K562 (cell line): Measurements from ENCODE around the gene NOSTRIN. TPM values are rescaled to one million over a fixed set of nuclear protein-coding genes. Genes with fewer than 3 reads are reported as not detected.
A peak's percentile ranks its signal among the peaks of the same experiment; 100 is the strongest.

ENCODE experiments used
- ARID1B ChIP-seq: fragments of 450-650 bp; IDR thresholded peaks from 2 replicates; pipeline ENCODE4 v1.6.1; 2016; ENCODE audit warnings: antibody characterized with exemption, mild to moderate bottlenecking, inconsistent platforms
- CBFA2T3 ChIP-seq: fragments of 450-650 bp; IDR thresholded peaks from 2 replicates; pipeline ENCODE4 v1.6.1; 2017
- CBX3 ChIP-seq, 2 experiments: IDR thresholded peaks; 1 replicate in 1 of 2; 2 replicates in 1 of 2; pipeline ENCODE4 v1.6.1; 2012; ENCODE audit warnings: inconsistent platforms in 2 of 2, low read length in 2 of 2, borderline replicate concordance in 1 of 2, control low read depth in 1 of 2
- CC2D1A ChIP-seq: fragments of 450-650 bp; IDR thresholded peaks from 2 replicates; pipeline ENCODE4 v1.6.1; 2017; ENCODE audit warnings: mild to moderate bottlenecking
- CTBP1 ChIP-seq: fragments of 450-650 bp; IDR thresholded peaks from 2 replicates; pipeline ENCODE4 v1.6.1; 2016; ENCODE audit warnings: borderline replicate concordance
- CTCF ChIP-seq, 3 experiments: IDR thresholded peaks in 2 of 3; conservative IDR thresholded peaks in 1 of 3; 2 replicates each; pipeline ENCODE4 v1.5.1; 2011 to 2012; ENCODE audit warnings: low read length in 3 of 3, mild to moderate bottlenecking in 3 of 3, control low read depth in 2 of 3, improper control_type of control experiment in 1 of 3, inconsistent platforms in 1 of 3, low read depth in 1 of 3, mixed read lengths in 1 of 3, moderate library complexity in 1 of 3; ENCODE audit not compliant: insufficient read depth in 2 of 3
- ELK3 ChIP-seq: fragments of 450-650 bp; formaldehyde crosslinking; IDR thresholded peaks from 2 replicates; pipeline ENCODE4 v1.4.0; 2020; ENCODE audit warnings: mild to moderate bottlenecking
- EP300 ChIP-seq: IDR thresholded peaks from 2 replicates; pipeline ENCODE4 v1.6.1; 2012; ENCODE audit warnings: low read length, improper control_type of control experiment
- ETV1 ChIP-seq: fragments of 450-650 bp; conservative IDR thresholded peaks from 2 replicates; pipeline ENCODE4 v1.6.1; 2016; ENCODE audit warnings: missing genetic modification characterization, control low read depth, low read depth, missing compliant biosample characterization
- FOXA3 ChIP-seq, 2 experiments: fragments of 450-650 bp in 1 of 2; sonication (generic) in 1 of 2; formaldehyde crosslinking; IDR thresholded peaks in 1 of 2; conservative IDR thresholded peaks in 1 of 2; 2 replicates each; pipeline versions ENCODE4 v1.4.0 to v1.8.0; 2020 to 2022; ENCODE audit warnings: mild to moderate bottlenecking in 2 of 2, missing genetic modification reagents in 1 of 2
- FOXK2 ChIP-seq, 2 experiments: fragments of 450-650 bp; IDR thresholded peaks in 1 of 2; conservative IDR thresholded peaks in 1 of 2; 2 replicates each; pipeline ENCODE4 v1.6.1; 2016; ENCODE audit warnings: low read depth in 2 of 2, mild to moderate bottlenecking in 1 of 2
- FOXM1 ChIP-seq, 2 experiments: fragments of 450-650 bp in 1 of 2; sonication (generic) in 1 of 2; formaldehyde crosslinking in 1 of 2; IDR thresholded peaks; 2 replicates each; pipeline versions ENCODE4 v1.6.1 to v1.9.0; 2017 to 2022; ENCODE audit warnings: low read depth in 2 of 2, mild to moderate bottlenecking in 2 of 2, missing genetic modification reagents in 1 of 2, moderate library complexity in 1 of 2
- GATA2 ChIP-seq: sonication (generic); formaldehyde crosslinking; IDR thresholded peaks from 2 replicates; pipeline ENCODE4 v1.4.0; 2020; ENCODE audit warnings: mild to moderate bottlenecking, missing genetic modification reagents
- KDM1A ChIP-seq, 2 experiments: fragments of 450-650 bp; IDR thresholded peaks; 2 replicates each; pipeline ENCODE4 v1.6.1; 2016; ENCODE audit warnings: mild to moderate bottlenecking in 2 of 2
- POLR2AphosphoS5 ChIP-seq: IDR thresholded peaks from 2 replicates; pipeline ENCODE4 v1.6.1; 2011; ENCODE audit warnings: mild to moderate bottlenecking, low read depth, low read length, moderate library complexity; ENCODE audit not compliant: control insufficient read depth, insufficient read depth
- SMC3 ChIP-seq: conservative IDR thresholded peaks from 2 replicates; pipeline ENCODE4 v1.6.1; 2011; ENCODE audit warnings: low read depth, low read length, improper control_type of control experiment; ENCODE audit not compliant: insufficient read depth
- TAL1 ChIP-seq: fragments of 450-650 bp; IDR thresholded peaks from 2 replicates; pipeline ENCODE4 v1.6.1; 2016; ENCODE audit warnings: mild to moderate bottlenecking
- TEAD1 ChIP-seq, 2 experiments: fragments of 450-650 bp in 1 of 2; sonication (generic) in 1 of 2; formaldehyde crosslinking; IDR thresholded peaks; 2 replicates each; pipeline versions ENCODE4 v1.4.0 to v1.8.0; 2020 to 2022; ENCODE audit warnings: mild to moderate bottlenecking in 2 of 2, missing genetic modification reagents in 1 of 2
- ZBTB33 ChIP-seq: sonication (generic); formaldehyde crosslinking; IDR thresholded peaks from 2 replicates; pipeline ENCODE4 v1.8.1; 2023; ENCODE audit warnings: mild to moderate bottlenecking, missing genetic modification reagents
- ZNF121 ChIP-seq: sonication (generic); formaldehyde crosslinking; conservative IDR thresholded peaks from 2 replicates; pipeline ENCODE4 v1.8.0; 2022; ENCODE audit warnings: missing genetic modification reagents
- polyA plus RNA-seq, 8 experiments: library from polyadenylated mRNA; depleted of rRNA in 4 of 8; stranded (reverse) in 5 of 8; unstranded in 3 of 8; fragments of >200 nt; fragmentation: Nextera tagmentation in 2 of 8; fragmentation: Illumina TruSeq in 1 of 8; extraction: Ambion mirVana in 2 of 8; extraction: Trizol in 1 of 8; gene quantifications; 2 replicates each; pipeline versions ENCODE4 v1.2.1 to v1.2.3, GENCODE V29; 2011 to 2014; ENCODE audit warnings: inconsistent platforms in 1 of 8, missing spikeins in 1 of 8
- total RNA-seq, 7 experiments: library from RNA; depleted of rRNA in 6 of 7; stranded (reverse); fragments of >200 nt in 6 of 7; fragmentation: Illumina TruSeq in 2 of 7; extraction: Trizol in 2 of 7; gene quantifications; 2 replicates each; pipeline versions ENCODE4 v1.2.1 to v1.2.3, GENCODE V29; 2011 to 2021; ENCODE audit warnings: low replicate concordance in 1 of 7

NOSTRIN gene
- total and polyA plus RNA-seq, 9 of the 15 experiments (the other 6 are each of a cell fraction or from before 2014, with no cell fraction given): 26.7 to 82.9 (median 56.3) TPM

GRCh38 chr2:168907940-168908662 is 105.7 kb downstream of the NOSTRIN start (continued):
- TF ChIP-seq TEAD1 (CRISPR knock-in tag; IDR thresholded peaks at IDR 0.05) (0 out of 4 replicates have a peak, but pooled peaks of 1 of the 2 experiments have one; percentile 58), TAL1 (peak; percentile 54), CBX3 (IDR thresholded peaks at IDR 0.05; ENCODE audit: borderline replicate concordance in 1 of 2, low read length in 2 of 2) (peak in 1 of 2 experiments; percentile 35; a peak in 2 of 3 replicates), CTBP1 (peak; percentile 81; the same call in 1 of the 2 replicates), CC2D1A (no peak), FOXA3 (CRISPR knock-in tag; conservative IDR thresholded peaks at IDR 0.05 in 1 of 2, IDR thresholded peaks at IDR 0.05 in 1 of 2) (peak in 1 of 2 experiments; percentile 81; a peak in 2 of 4 replicates), CTCF (IDR thresholded peaks at IDR 0.05 in 2 of 3, conservative IDR thresholded peaks at IDR 0.05 in 1 of 3; ENCODE audit: insufficient read depth in 2 of 3, low read depth in 1 of 3, low read length in 3 of 3) (peak; percentile 5 to 44 (median 22); a peak in 3 of 6 replicates), POLR2AphosphoS5 (0 out of 2 replicates have a peak, but pooled peaks have one; percentile 34), SMC3 (0 out of 2 replicates have a peak, but pooled peaks have one; percentile 4), KDM1A (IDR thresholded peaks at IDR 0.05) (peak; percentile 41 to 49; a peak in 3 of 4 replicates), FOXK2 (conservative IDR thresholded peaks at IDR 0.05 in 1 of 2, IDR thresholded peaks at IDR 0.05 in 1 of 2; ENCODE audit: low read depth in 2 of 2) (peak; percentile 20 to 38; a peak in 1 of 4 replicates), FOXM1 (IDR thresholded peaks at IDR 0.05; ENCODE audit: low read depth) (0 out of 2 replicates have a peak, but pooled peaks have one; percentile 14), FOXM1 (CRISPR knock-in tag; IDR thresholded peaks at IDR 0.05; ENCODE audit: low read depth) (no peak), ELK3 (no peak), GATA2 (CRISPR knock-in tag) (peak; percentile 62), ZBTB33 (peak; percentile 58; the same call in 1 of the 2 replicates), ETV1 (tag) (peak; percentile 17; the same call in 1 of the 2 replicates), EP300 (peak; percentile 31; the same call in 1 of the 2 replicates), ARID1B (peak; percentile 70), ZNF121 (CRISPR knock-in tag) (no peak), CBFA2T3 (peak; percentile 71)
